ENCODE data around the gene CTSZ. TPM values are rescaled to one million over a fixed set of nuclear protein-coding genes. Genes with fewer than 3 reads are reported as not detected.

The CTSZ gene
- total and polyA plus RNA-seq, 2 of the 4 experiments (the other 2 are of a cell fraction) = 46.1 to 88.5 TPM

DNA sequence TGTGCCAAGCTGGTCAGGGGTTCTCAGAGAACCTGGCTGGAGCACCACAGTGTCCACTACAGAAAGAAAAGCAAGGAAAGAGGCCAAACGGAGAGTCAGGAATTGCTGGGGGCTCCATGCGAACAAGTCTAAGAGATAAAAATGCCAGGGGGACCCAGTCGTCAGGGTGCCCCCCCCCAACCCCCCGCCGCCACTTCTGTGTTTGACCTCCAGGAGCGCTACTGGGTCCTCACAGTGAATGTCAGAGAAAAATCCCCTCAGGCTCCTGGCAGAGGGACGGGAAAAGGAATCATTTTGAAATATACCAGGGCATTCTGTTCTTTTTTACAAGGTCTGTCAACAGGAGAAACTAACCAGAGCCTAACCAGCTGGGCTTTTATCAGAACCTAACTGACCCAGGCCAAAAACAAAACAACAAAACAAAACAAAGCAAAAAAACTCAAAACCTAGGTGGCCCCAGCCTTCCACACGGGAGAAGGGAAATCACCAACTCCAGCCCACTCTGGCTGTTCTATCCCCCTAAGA, 43.9 kb downstream of the CTSZ start:
- Histone ChIP-seq H3K4ac (ENCODE audit: low read depth, low read length) (no peak overlapping the region), H3K23ac (ENCODE audit: low read depth, low read length) (no peak overlapping the region), H2BK5ac (ENCODE audit: low read depth, low read length, poor library complexity, severe bottlenecking) (no peak overlapping the region), H3K27ac (ENCODE audit: insufficient read depth, low read length) (no peak overlapping the region), H3K9me1 (ENCODE audit: insufficient read depth, low read length) (no peaks in the 10 kb centered on the region), H3K14ac (replicated peaks; ENCODE audit: low read depth, low read length) (no peak overlapping the region), H3K56ac (ENCODE audit: extremely low read depth, insufficient read depth, low read length) (no peak overlapping the region), H3K9me3 (ENCODE audit: control insufficient read depth, insufficient read depth, low read length) (no peaks in the 10 kb centered on the region), H3K4me2 (ENCODE audit: low read depth, low read length) (no peak overlapping the region), H4K91ac (ENCODE audit: insufficient read depth, low read depth, low read length) (no peak overlapping the region), H3K18ac (ENCODE audit: low read depth, low read length) (no peak overlapping the region), H4K8ac (ENCODE audit: low read depth in 2 of 2, low read length in 2 of 2) (no peak overlapping the region), H2BK20ac (ENCODE audit: low read depth, low read length) (no peak overlapping the region), H3K4me1 (ENCODE audit: control insufficient read depth, insufficient read depth, low read length) (no peaks in the 10 kb centered on the region), H4K20me1 (ENCODE audit: insufficient read depth, low read length) (no peaks in the 10 kb centered on the region), H3K27me3 (ENCODE audit: control insufficient read depth, insufficient read depth, low read length) (peaks cover 19% of the 10 kb centered on the region), H2AFZ (replicated peaks; ENCODE audit: low read length, poor library complexity) (no peak overlapping the region), H3K79me1 (ENCODE audit: low read depth in 1 of 2, low read length in 2 of 2) (no peaks in the 10 kb centered on the region), H2BK15ac (ENCODE audit: low read depth, low read length) (no peak overlapping the region), H3K9ac (ENCODE audit: low read depth, low read length) (no peak overlapping the region), H2BK120ac (ENCODE audit: low read depth, low read length) (no peak overlapping the region), H2AK9ac (replicated peaks; ENCODE audit: low read depth, low read length, poor library complexity) (no peak overlapping the region), H2AK5ac (ENCODE audit: low read depth, low read length) (no peak overlapping the region), H3K36me3 (ENCODE audit: control insufficient read depth, insufficient read depth, low read length) (no peaks in the 10 kb centered on the region), H4K5ac (ENCODE audit: low read depth, low read length) (no peak overlapping the region), H3K4me3 (ENCODE audit: insufficient read depth, low read depth, low read length) (no peak overlapping the region)
- ChIA-PET POLR2A (ENCODE audit: unreplicated experiment) (no interaction called here), CTCF (no interaction called here)
- dilution Hi-C loops (cut with HindIII; ENCODE audit: low sequenced_read_pairs, unreplicated experiment) = no loop called here
- no CpG with 5 or more reads among the region's 8 CpGs for WGBS, 2 experiments (ENCODE audit: extremely low coverage in 2 of 2, insufficient read length in 1 of 2)
- TF ChIP-seq MXI1 (IDR thresholded peaks at IDR 0.05; ENCODE audit: borderline replicate concordance, low read depth, low read length) (no peak), RCOR1 (IDR thresholded peaks at IDR 0.05; ENCODE audit: insufficient replicate concordance, low read length) (no peak), MAZ (IDR thresholded peaks at IDR 0.05; ENCODE audit: borderline replicate concordance, low read depth, low read length) (no peak), CEBPB (IDR thresholded peaks at IDR 0.05; ENCODE audit: low read depth, low read length) (no peak), ELK1 (IDR thresholded peaks at IDR 0.05; ENCODE audit: borderline replicate concordance, low read depth, low read length) (no peak), BHLHE40 (IDR thresholded peaks at IDR 0.05; ENCODE audit: low read depth, low read length) (no peak), MAFK (IDR thresholded peaks at IDR 0.05; ENCODE audit: low read depth, low read length) (no peak), RAD21 (IDR thresholded peaks at IDR 0.05; ENCODE audit: low read length) (no peak), NFE2L2 (IDR thresholded peaks at IDR 0.05; ENCODE audit: low read depth, low read length) (no peak), CHD1 (IDR thresholded peaks at IDR 0.05; ENCODE audit: low read depth, low read length) (no peak), RFX5 (IDR thresholded peaks at IDR 0.05; ENCODE audit: low read depth, low read length) (no peak), POLR2A (IDR thresholded peaks at IDR 0.05; ENCODE audit: low read depth, low read length) (no peak), FOS (IDR thresholded peaks at IDR 0.05; ENCODE audit: low read depth, low read length) (no peak), USF2 (IDR thresholded peaks at IDR 0.05; ENCODE audit: low read depth, low read length) (no peak), SMC3 (IDR thresholded peaks at IDR 0.05; ENCODE audit: low read depth, low read length) (no peak)
- TF ChIP-seq, protein P1, sequence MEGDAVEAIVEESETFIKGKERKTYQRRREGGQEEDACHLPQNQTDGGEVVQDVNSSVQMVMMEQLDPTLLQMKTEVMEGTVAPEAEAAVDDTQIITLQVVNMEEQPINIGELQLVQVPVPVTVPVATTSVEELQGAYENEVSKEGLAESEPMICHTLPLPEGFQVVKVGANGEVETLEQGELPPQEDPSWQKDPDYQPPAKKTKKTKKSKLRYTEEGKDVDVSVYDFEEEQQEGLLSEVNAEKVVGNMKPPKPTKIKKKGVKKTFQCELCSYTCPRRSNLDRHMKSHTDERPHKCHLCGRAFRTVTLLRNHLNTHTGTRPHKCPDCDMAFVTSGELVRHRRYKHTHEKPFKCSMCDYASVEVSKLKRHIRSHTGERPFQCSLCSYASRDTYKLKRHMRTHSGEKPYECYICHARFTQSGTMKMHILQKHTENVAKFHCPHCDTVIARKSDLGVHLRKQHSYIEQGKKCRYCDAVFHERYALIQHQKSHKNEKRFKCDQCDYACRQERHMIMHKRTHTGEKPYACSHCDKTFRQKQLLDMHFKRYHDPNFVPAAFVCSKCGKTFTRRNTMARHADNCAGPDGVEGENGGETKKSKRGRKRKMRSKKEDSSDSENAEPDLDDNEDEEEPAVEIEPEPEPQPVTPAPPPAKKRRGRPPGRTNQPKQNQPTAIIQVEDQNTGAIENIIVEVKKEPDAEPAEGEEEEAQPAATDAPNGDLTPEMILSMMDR (conservative IDR thresholded peaks at IDR 0.05; ENCODE audit: low read depth, low read length) = no peak
- DNase-seq = no peak
- intact Hi-C loops (cut with micrococcal nuclease) = no loop called here
- BruUV-seq (replicated peaks) = no TSS peak
- no peak for ATAC-seq (ENCODE audit: low read depth)
- in situ Hi-C loops (cut with MboI; ENCODE audit: low sequenced_read_pairs) = no loop called here

Data from IMR-90 (cell line).